OCI-LY7 (cell line): ENCODE measurements around the gene TBX4. TPM values are rescaled to one million over a fixed set of nuclear protein-coding genes. Genes with fewer than 3 reads are reported as not detected.

Experiments
- BruUV-seq: library from RNA; stranded (reverse); fragments of 400-500 nt; replicated peaks from 2 replicates; lab custom pipeline; 2021; lab: Mats Ljungman, UMichigan
- CTCF ChIA-PET: fragments of 300-600 bp; sonication (Branson Sonifier 250); formaldehyde crosslinking; loops from one replicate; lab custom pipeline; 2022; ENCODE audit warnings: antibody characterized with exemption; ENCODE audit not compliant: unreplicated experiment; lab: Charles Lee
- POLR2A ChIA-PET: fragments of 300-600 bp; sonication (Branson Sonifier 250); formaldehyde crosslinking; loops from one replicate; lab custom pipeline; 2022; ENCODE audit warnings: antibody characterized with exemption; lab: Charles Lee
- DNase-seq: peaks from one replicate; pipeline ENCODE4 v3.0.0-alpha.2; 2015; ENCODE audit warnings: low spot score
- H2AFZ ChIP-seq: fragments of 200-600 bp; sonication (generic), shearing (Covaris generic); 2 replicates; pipeline ENCODE4 v1.6.1; 2014; ENCODE audit warnings: mild to moderate bottlenecking, antibody characterized with exemption, low read length, moderate library complexity
- H3K27ac ChIP-seq: fragments of 200-600 bp; sonication (generic); 2 replicates; pipeline ENCODE4 v1.5.1; 2014; ENCODE audit warnings: mixed run types, low read depth, mild to moderate bottlenecking, moderate library complexity, low read length, inconsistent platforms; ENCODE audit not compliant: poor library complexity, severe bottlenecking
- H3K36me3 ChIP-seq: fragments of 200-600 bp; sonication (generic); 2 replicates; pipeline ENCODE4 v1.6.1; 2014; ENCODE audit warnings: mild to moderate bottlenecking, antibody characterized with exemption, low read length, moderate library complexity, mixed read lengths; ENCODE audit not compliant: insufficient read depth
- H3K4me1 ChIP-seq: fragments of 200-600 bp; sonication (generic); 2 replicates; pipeline ENCODE4 v1.5.1; 2014; ENCODE audit warnings: mild to moderate bottlenecking, low read length; ENCODE audit not compliant: insufficient read depth, poor library complexity, severe bottlenecking
- H3K4me2 ChIP-seq: fragments of 200-600 bp; sonication (generic); 2 replicates; pipeline ENCODE4 v1.6.1; 2014; ENCODE audit warnings: mild to moderate bottlenecking, low read length
- H3K4me3 ChIP-seq: fragments of 200-600 bp; sonication (generic); 2 replicates; pipeline ENCODE4 v1.5.1; 2014; ENCODE audit warnings: mild to moderate bottlenecking, low read depth, low read length; ENCODE audit not compliant: poor library complexity, severe bottlenecking
- H3K79me2 ChIP-seq: fragments of 200-600 bp; sonication (generic); 2 replicates; pipeline ENCODE4 v1.6.1; 2016; ENCODE audit warnings: low read depth, mild to moderate bottlenecking, low read length, moderate library complexity, mixed read lengths; ENCODE audit not compliant: insufficient read depth
- H3K9me2 ChIP-seq: fragments of 200-600 bp; sonication (generic); 2 replicates; pipeline ENCODE4 v1.6.1; 2016; ENCODE audit warnings: mild to moderate bottlenecking, low read length, mixed read lengths; ENCODE audit not compliant: insufficient read depth
- H3K9me3 ChIP-seq: fragments of 200-600 bp; sonication (generic); 2 replicates; pipeline ENCODE4 v1.6.1; 2014; ENCODE audit warnings: mild to moderate bottlenecking, mixed run types, low read length, mixed read lengths
- H4K20me1 ChIP-seq: fragments of 200-600 bp; sonication (generic); 2 replicates; pipeline ENCODE4 v1.6.1; 2014; ENCODE audit warnings: mild to moderate bottlenecking, antibody characterized with exemption, low read length, moderate library complexity, mixed read lengths; ENCODE audit not compliant: insufficient read depth
- EZH2phosphoT487 ChIP-seq: fragments of 200-600 bp; sonication (generic); IDR thresholded peaks from 2 replicates; pipeline ENCODE4 v1.6.1; 2018; ENCODE audit warnings: low read depth, borderline replicate concordance, mild to moderate bottlenecking, mixed run types, antibody characterized with exemption, low read length, moderate library complexity, mixed read lengths
- intact Hi-C: fragments of 100-400 bp; cut with micrococcal nuclease; formaldehyde crosslinking; loops from one replicate; pipeline ENCODE4 v1.10.0; 2022; ENCODE audit not compliant: unreplicated experiment
- total RNA-seq, 2 experiments: library from RNA; depleted of rRNA in 1 of 2; stranded (reverse); fragments of >200 nt in 1 of 2; shearing (Covaris generic) in 1 of 2; gene quantifications; 2 replicates each; pipeline ENCODE4 v1.2.3, GENCODE V29; 2014 to 2022
- TF ChIP-seq, protein P1 (sequence below): fragments of 200-600 bp; sonication (generic); conservative IDR thresholded peaks from 2 replicates; pipeline ENCODE4 v1.5.1; 2014; ENCODE audit warnings: mild to moderate bottlenecking, antibody characterized with exemption, low read length, moderate library complexity, mixed read lengths

TBX4 gene
- total RNA-seq, 2 experiments from 2014 or later: not detected

DNA sequence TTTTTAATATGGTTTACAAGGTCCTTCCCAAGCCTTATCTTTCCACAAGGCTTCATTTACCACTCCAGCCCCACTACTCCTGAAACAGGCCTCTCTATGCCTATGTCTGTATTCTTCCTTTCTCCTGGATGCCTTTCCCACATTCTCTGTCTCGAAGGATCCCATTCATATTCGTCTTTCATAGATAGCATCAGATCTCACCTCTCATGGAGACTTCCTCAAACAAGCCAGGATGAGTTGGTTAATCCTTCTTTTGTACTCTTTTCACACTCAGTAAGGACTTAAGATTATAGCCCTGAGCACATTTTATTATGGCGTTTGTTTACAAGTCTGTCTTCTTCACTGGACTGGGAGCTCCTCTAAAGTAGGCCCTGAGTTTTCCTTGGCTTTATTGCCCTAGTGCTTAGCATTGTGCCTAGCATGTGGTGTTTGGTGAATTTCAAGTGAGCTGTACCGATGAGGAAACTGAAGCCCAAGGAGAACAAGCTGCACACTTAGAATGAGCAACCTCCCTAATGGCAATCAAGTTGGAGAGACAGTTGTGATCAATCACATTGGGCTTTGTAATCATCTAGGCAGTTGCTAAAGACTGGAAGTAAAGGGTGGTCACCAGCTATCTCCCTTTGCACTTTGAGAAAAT is 10.0 kb upstream of the TBX4 start:
- ChIA-PET CTCF (no interaction called here), POLR2A (interaction anchor here (0.5 kb wide), 1 partner anchor 700 kb away, joined by 4 read pairs; no protein-coding TSS in a partner anchor)
- no peak overlapping the region for H2AFZ ChIP-seq
- H3K9me2 ChIP-seq: no peaks in the 10 kb centered on the region
- no peaks in the 10 kb centered on the region for H4K20me1 ChIP-seq
- H3K36me3 ChIP-seq: no peaks in the 10 kb centered on the region
- BruUV-seq: no TSS peak
- no peak overlapping the region for H3K4me3 ChIP-seq
- no peaks in the 10 kb centered on the region for H3K79me2 ChIP-seq
- no peaks in the 10 kb centered on the region for H3K9me3 ChIP-seq
- intact Hi-C loops: no loop called here
- TF ChIP-seq EZH2phosphoT487: no peak
- TF ChIP-seq, protein P1, sequence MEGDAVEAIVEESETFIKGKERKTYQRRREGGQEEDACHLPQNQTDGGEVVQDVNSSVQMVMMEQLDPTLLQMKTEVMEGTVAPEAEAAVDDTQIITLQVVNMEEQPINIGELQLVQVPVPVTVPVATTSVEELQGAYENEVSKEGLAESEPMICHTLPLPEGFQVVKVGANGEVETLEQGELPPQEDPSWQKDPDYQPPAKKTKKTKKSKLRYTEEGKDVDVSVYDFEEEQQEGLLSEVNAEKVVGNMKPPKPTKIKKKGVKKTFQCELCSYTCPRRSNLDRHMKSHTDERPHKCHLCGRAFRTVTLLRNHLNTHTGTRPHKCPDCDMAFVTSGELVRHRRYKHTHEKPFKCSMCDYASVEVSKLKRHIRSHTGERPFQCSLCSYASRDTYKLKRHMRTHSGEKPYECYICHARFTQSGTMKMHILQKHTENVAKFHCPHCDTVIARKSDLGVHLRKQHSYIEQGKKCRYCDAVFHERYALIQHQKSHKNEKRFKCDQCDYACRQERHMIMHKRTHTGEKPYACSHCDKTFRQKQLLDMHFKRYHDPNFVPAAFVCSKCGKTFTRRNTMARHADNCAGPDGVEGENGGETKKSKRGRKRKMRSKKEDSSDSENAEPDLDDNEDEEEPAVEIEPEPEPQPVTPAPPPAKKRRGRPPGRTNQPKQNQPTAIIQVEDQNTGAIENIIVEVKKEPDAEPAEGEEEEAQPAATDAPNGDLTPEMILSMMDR: no peak
- no peak overlapping the region for H3K27ac ChIP-seq
- no peak for DNase-seq
- H3K4me2 ChIP-seq: no peak overlapping the region
- no peaks in the 10 kb centered on the region for H3K4me1 ChIP-seq

DNA sequence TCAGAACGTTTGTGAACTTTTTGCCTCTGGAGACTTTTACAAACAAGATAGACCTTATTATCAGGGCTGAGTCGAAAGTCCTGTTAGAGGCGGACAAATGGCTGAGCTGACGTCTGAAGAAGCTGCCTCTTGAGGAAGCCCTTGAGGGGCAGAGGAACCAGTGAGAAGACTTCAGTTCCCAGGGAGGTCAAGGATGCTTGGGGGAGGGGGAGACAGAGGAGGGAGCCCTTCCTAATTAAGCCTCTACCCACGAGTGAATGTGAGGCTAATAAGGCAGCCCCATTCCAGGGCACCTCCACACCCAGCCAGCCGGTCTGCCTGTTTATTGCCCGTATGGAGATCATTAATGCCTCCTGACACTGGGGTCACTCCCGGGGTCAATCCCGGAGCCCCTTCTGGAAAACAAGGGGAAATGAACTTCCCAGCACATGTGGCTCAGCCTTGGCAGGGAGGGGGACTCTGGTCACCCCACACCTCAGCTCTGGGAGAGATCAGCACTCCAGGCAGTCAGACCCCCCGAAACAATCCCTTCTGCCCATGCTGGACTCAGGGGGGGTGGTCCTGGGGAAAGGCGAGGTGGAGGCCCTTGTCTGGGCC is 9.2 kb upstream of the TBX4 start:
- H3K9me3 ChIP-seq: no peaks in the 10 kb centered on the region
- BruUV-seq: no TSS peak
- no peak overlapping the region for H2AFZ ChIP-seq
- H3K4me2 ChIP-seq: no peak overlapping the region
- ChIA-PET CTCF (no interaction called here), POLR2A (interaction anchor here (0.5 kb wide), 1 partner anchor 370 kb away, joined by 3 read pairs; no protein-coding TSS in a partner anchor)
- TF ChIP-seq, protein P1: no peak
- TF ChIP-seq EZH2phosphoT487: no peak
- H3K36me3 ChIP-seq: no peaks in the 10 kb centered on the region
- no peaks in the 10 kb centered on the region for H3K79me2 ChIP-seq
- DNase-seq: no peak
- H4K20me1 ChIP-seq: no peaks in the 10 kb centered on the region
- no peak overlapping the region for H3K4me3 ChIP-seq
- no peak overlapping the region for H3K27ac ChIP-seq
- H3K4me1 ChIP-seq: no peaks in the 10 kb centered on the region
- intact Hi-C loops: no loop called here
- no peaks in the 10 kb centered on the region for H3K9me2 ChIP-seq

DNA sequence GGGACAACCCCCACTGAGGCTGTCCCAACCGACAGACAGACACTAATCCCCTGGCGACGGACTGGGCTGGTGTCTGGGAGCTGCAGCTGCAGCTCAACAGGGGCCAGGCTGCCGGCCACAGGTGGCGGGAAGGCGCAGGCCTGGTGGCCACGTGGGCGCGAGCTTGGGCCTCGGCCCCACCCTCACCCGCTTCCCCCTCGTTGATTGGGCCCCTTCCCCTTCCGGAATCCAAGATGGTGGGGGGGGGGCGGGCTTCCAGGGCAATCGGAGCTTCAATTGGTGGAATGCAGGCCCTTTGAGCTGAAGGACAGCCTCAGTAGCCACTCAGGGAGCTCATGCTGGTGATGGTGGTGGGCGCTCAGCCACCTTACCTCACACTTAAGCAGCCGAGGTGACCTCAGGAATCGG is 8.7 kb upstream of the TBX4 start:
- H3K9me2 ChIP-seq: no peaks in the 10 kb centered on the region
- H3K79me2 ChIP-seq: no peaks in the 10 kb centered on the region
- no peaks in the 10 kb centered on the region for H3K9me3 ChIP-seq
- CTCF ChIA-PET: no interaction called here
- no peak overlapping the region for H2AFZ ChIP-seq
- H3K4me3 ChIP-seq: no peak overlapping the region
- no peak for DNase-seq
- TF ChIP-seq EZH2phosphoT487: no peak
- TF ChIP-seq, protein P1: no peak
- no peaks in the 10 kb centered on the region for H3K4me1 ChIP-seq
- no peak overlapping the region for H3K4me2 ChIP-seq
- intact Hi-C loops: no loop called here
- no peaks in the 10 kb centered on the region for H4K20me1 ChIP-seq
- no peak overlapping the region for H3K27ac ChIP-seq
- BruUV-seq: no TSS peak
- no peaks in the 10 kb centered on the region for H3K36me3 ChIP-seq
- POLR2A ChIA-PET: no interaction called here
